T-helper 1 cell (primary cell): Measurements from ENCODE around the gene CCDC60.
"Not testable (repeated sequence)": the region's sequence is repeated elsewhere in the genome, so short reads cannot be mapped to it uniquely, and the experiment has no call there.

Source experiments
- DNase-seq, 5 donors: peaks; one replicate each; pipeline ENCODE4 v3.0.0-alpha.2; 2012 to 2020

The CCDC60 gene

DNA sequence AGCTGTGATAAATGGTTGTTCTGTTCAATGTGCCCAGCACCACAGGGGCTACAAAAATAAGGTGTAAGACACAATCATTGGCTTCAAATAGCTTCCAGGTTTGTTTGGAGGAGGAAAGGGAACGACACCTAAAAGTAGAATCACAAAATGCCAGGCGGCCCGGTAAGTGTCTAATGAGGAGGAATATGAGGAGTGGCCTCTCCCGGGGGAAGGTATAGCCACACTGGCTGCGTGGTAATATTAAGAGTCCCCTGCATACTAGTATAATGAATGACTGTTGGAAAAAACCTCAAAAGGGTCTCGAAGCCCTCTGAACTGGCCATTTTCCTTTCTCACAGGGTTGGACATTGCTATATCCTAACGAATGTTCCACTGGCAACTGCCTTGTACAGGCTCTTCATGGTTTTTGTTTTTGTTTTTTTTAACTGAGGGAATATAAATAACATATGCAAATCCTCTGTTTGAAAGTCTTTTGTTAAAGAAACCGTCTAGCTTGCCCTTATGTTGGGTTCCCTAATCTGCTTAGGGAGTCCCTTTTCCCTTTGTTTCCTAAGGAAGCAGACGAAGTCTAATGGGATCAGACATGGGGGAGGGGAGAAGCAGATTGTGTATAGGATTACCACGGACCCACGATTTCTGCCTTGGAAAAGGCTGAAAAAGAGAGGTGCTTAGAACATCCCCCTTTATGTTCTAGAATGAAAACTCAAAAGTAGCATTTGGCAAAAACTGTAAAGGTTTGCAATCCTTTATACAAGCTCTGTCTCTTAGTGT is 4.2 kb downstream of the CCDC60 start:
- no peak for DNase-seq

GRCh38 chr12:119340578-119340977 is 6.0 kb downstream of the CCDC60 start:
- no peak for DNase-seq

GRCh38 chr12:119341020-119341419 is 6.5 kb downstream of the CCDC60 start:
- DNase-seq: no peak

- no peak for DNase-seq
Measured at GRCh38 chr12:119341988-119342387, 7.5 kb downstream of the CCDC60 start.

DNA sequence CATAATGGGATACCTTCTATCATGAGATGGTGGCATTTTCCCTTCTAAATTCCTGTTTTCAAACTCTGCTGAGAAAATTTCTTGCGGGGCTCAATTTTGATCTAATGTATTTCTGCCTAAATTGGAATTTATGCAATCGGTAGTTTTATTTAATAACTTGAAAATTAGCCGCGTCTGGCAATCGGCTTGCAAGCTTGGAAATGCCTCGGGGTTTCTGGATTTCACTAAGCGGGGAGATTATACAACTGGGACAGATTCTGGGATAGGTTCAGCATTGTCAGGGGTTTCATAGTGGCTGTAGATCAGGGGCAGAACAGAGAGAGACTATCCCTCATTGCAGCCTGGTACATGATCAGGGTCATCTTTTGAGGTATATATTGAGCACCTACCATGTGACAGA is 8.6 kb downstream of the CCDC60 start:
- no peak for DNase-seq

- DNase-seq: no peak
Measured at GRCh38 chr12:119354172-119354571, 19.6 kb downstream of the CCDC60 start.

- DNase-seq: not testable (repeated sequence)
Measured at GRCh38 chr12:119360366-119360765, 25.8 kb downstream of the CCDC60 start.

DNA sequence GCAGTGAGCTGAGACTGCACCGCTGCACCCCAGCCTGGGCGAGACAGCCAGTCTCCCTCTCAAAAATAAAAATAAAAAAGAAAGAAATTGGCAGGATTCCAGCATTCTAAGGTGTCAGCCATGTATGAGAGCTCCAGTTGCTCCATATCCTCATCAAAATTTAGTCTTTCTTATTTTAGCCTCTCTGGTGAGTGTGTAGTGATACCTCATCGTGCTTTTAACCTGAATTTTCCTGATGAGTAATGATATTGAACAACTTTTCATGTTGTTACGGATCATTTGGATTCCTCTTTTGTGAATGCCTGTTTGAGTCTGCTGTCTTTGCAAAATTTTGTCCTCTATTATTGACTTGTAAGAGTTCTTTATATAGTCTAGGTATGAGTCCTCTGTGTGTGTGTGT is 28.5 kb downstream of the CCDC60 start:
- DNase-seq: no peak

DNA sequence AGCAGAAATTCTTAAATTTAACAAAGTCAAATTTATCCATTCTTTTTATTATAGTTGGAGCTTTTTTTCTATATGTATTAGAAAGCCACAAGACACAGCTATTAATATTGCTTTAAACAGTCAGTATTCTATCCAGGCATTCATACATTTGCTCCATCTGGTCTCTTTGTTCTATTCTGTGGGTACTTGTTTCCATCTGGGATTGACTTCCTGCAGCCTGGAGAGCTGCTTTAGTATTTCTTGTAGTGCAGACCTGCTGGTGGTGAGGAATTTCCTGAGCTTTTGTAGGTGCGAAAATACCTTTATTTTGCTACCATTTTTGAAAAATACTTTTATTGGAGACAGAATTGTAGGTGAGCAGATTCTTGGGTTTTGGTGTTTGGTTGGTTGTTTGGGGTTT is 29.0 kb downstream of the CCDC60 start:
- DNase-seq: no peak

- no peak for DNase-seq
Measured at GRCh38 chr12:119365451-119365850, 30.9 kb downstream of the CCDC60 start.

GRCh38 chr12:119366007-119366406 is 31.5 kb downstream of the CCDC60 start:
- DNase-seq: no peak

- no peak for DNase-seq
Measured at GRCh38 chr12:119369161-119369560, 34.6 kb downstream of the CCDC60 start.

DNA sequence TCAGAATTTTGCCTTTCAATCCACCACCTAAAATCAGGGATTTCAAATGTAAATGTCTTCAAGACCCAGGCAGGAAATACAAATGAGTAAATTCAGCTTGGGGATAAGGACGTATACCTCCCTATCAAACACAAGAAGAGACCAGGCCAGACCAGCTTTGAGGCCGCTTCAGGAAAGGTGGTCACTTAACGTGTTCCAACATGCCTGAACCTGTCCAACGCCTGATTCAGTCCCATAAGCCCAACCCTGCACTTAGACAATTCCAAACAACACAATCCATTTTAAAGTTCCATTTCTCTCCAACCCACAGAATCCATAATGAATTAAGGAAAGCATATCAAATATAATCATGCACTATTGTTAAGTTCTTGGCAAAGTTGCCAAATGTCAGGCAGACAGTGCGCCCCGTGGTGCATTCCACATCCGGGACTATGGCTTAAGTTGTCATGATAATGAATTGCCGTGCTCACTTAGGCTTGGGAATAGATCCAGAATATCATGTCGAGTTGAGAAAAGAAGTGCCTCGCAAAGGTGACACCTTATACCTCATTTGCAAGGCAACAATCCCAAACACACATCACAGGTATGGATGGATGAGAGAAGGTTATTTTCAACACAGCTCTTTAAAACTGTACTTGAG is 35.5 kb downstream of the CCDC60 start:
- no peak for DNase-seq

GRCh38 chr12:119372540-119372939 is 38.0 kb downstream of the CCDC60 start:
- no peak for DNase-seq

GRCh38 chr12:119373001-119373400 is 38.5 kb downstream of the CCDC60 start:
- DNase-seq: no peak

DNA sequence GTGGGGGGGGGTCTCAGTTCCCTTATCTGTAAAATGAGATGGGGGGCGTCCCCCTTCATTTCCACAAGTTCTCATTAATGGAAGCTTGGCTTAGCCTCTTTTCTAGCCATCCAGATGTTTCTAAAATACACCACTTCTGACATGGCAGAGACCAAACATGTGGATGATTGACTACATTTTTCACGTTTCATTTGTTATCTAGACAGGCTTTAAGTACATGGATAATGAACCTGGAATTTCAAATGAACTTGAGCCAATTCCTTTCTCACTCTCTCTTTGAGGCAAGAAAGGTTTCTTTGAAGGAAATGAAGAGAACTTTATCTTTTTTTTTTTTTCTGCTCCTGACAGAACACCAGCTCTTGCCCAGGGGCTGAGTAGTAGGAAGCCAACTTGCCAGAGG is 39.1 kb downstream of the CCDC60 start:
- no peak for DNase-seq

GRCh38 chr12:119374635-119375034 is 40.1 kb downstream of the CCDC60 start:
- DNase-seq: no peak

DNA sequence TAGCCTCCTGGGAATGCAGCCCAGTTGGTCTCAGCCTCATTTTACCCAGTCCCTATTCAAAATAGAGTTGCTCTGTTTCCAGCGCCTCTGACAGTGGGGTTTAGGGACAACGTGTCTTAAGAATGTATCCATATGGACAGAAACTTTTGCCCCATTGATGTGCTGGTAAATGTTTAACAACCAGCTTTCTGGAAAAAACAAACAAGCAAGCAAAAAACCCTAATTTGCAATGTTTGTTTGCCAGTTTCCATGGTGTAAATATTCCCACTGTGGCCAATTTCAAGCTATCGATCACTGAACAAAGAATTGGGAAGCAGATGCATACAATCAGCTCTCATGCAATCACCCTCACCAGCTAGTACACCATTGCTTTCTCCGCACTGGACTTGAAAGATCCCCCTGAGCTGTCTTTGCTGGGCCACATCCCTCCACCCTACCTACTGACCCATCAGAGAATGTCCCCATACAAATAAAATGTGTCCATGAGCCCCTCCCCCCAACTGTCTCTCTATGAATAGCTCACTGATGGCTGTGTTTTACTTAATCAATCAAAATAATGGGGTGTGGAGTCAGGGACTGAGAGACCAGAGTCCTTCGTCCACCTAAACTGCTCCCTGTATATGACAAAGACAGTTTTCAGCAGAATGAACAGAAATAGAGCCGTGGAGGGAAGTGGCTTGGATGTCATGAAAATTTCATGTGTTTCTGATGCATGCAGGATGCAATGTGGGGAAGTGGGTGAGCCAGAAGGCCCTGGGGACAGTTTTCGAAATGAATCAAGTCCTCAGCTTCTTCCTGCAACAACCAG is 40.8 kb downstream of the CCDC60 start:
- peak in 1 of 5 donors; percentile 77 for DNase-seq

DNA sequence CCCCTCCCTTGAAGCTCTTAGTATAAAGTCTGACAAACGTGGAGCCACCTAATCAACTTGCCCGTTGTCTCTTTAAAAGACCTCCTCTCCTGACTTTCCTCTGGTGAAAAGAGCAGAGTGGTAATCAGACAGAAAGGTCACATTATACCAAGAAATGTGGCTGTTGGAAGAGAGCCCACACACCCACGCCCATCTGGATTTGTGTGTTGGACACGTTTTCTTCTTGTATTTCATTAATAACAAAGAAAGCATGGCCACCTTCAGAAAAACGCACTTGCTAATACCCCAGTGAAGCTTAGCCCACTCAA is 41.3 kb downstream of the CCDC60 start:
- no peak for DNase-seq

DNA sequence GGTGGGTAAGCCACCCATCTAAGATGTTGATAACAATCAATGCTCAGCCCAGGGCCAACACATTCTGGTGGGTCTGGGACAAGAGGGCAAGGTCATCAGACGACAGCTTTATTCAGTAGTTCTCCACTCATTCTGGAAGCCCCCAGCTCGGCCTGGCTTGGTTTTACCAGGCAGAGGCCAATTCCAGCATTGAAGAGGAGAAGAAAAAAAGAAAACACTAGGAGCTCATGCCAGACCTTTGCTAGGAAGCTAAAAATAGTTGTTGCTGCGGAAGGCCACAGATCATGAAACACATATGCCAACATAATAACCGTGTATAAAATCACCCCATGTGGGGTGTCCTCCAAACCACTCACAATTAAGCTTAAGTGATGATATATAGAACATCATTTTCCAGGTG is 44.4 kb downstream of the CCDC60 start:
- no peak for DNase-seq

DNA sequence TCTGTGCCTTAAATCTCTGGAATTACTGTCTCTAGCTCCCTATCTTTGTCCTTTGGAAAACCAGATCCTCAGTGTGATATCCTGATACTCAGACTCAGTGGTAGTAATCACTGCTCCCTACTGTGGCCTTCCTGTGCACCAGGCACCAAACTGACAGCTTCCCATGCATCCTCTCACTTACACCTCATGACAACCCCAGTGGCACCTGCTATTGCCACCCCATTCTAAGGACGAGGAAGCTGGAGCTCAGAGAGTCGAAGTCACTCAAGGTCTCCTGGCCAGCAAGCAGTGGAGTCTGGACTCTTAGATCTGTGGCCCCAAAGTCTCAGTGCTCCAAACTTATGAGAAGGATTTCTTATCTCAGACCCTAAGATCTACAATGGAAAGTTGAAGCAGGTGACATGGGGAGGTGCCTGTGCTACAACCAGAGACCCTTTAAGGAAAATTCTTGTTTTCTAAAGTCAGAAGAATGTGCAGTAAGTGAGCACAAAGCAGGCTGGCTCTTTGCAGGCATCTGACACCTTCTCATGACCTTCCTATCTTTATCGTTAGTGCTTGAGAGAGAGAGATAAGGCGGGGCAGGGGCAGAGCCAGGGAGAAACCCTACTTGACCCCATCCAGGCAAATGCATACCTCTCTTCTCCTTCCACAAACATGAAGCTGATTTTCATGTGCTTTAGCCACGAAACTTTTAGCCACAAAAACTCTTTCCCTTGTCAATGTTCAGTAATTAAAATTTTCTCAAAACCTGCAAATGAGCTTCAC is 47.1 kb downstream of the CCDC60 start:
- no peak for DNase-seq

DNA sequence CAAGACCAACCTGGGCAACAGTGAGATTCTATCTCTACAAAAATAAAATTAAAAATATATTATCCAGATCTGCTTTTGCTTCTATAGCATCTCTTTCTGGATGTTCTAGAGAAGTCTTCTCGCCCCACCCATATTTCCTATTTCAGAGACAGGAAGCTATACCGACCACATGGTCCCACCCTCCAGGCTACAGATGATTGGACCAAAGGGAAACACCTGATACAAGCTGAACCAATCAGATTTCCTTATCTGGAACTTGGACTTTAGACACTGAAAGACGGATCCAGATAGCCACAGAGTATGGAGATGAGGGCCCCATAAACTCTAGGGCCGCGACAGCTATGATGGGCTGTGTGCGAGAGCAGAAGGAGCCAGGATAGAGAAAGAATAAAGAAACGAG is 48.7 kb downstream of the CCDC60 start:
- no peak for DNase-seq

DNA sequence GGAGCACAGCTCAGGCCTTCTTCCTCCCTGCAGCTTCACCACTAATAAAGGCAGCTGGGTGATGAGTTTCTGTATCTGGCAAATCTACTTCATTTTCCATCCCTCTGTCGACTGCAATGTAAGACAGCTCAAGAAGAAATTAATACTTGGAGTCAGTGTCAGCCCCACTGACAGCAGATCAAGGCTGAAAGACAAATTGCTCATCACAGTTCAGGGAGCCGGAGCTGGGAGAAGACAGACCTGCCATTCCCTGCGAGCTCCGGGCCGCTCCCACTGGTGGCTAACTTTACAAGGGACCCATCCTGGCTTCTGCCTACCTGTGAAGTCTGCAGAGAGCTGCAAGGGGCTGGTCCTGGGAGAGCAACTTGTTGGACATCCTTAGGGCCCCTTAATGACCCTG is 49.8 kb downstream of the CCDC60 start:
- DNase-seq: no peak
